ENCODE results near the gene SPAG8.

Gene SPAG8

DNA sequence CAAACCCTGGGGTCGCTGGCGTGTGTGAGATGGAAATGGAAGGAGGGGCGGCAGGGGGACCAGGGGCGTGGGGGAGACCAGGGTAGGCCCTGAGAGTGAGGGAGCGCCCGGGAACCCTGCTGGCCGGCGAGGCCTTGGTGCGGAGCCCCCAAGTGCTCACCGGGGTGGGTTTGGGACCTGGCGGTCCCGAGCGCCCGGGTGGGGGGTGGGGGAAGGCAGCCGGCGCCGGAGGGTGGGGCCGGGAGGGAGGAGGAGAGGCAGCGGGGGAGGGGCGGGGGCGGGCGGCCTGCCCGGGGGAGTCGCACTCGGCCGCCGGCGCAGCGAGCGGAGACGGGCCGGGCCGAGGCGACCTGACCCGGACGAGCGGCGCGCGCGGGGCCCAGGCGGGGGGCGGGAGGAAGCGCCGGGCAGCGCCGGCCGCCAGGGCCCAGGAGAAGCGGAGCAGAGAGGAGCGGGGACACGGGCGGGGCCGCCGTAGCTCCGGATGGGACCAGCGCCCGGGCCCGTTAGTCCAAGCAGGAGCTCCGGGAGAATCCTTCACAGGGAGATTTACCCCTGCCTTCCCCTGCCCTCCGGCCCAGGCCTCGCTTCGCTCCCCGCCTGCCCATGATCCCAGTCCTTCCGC, 20.7 kb downstream of the SPAG8 start, which contains the start of gene NPR2:
Gene NPR2, plus strand, starts transcription at position 295 of the 625 bp plus-strand sequence. CDS start 818 bp downstream, outside the sequence.
- CTCF ChIA-PET, result interaction anchor here (1.0 kb wide), 1 partner anchor 91 kb away, joined by 7 read pairs; no protein-coding TSS in a partner anchor
- no peak within 1 kb of the TSS for H3K4me3 Mint-ChIP-seq
- H3K36me3 Mint-ChIP-seq, result peaks cover 18% of the 10 kb centered on the region
- no peak within 1 kb of the TSS for H3K27ac Mint-ChIP-seq
- no peak for DNase-seq
- H3K9me3 Mint-ChIP-seq, result no peaks in the 10 kb centered on the region
- peaks cover 7% of the 10 kb centered on the region for H3K4me1 Mint-ChIP-seq
- H3K27me3 Mint-ChIP-seq, result no peaks in the 10 kb centered on the region

DNA sequence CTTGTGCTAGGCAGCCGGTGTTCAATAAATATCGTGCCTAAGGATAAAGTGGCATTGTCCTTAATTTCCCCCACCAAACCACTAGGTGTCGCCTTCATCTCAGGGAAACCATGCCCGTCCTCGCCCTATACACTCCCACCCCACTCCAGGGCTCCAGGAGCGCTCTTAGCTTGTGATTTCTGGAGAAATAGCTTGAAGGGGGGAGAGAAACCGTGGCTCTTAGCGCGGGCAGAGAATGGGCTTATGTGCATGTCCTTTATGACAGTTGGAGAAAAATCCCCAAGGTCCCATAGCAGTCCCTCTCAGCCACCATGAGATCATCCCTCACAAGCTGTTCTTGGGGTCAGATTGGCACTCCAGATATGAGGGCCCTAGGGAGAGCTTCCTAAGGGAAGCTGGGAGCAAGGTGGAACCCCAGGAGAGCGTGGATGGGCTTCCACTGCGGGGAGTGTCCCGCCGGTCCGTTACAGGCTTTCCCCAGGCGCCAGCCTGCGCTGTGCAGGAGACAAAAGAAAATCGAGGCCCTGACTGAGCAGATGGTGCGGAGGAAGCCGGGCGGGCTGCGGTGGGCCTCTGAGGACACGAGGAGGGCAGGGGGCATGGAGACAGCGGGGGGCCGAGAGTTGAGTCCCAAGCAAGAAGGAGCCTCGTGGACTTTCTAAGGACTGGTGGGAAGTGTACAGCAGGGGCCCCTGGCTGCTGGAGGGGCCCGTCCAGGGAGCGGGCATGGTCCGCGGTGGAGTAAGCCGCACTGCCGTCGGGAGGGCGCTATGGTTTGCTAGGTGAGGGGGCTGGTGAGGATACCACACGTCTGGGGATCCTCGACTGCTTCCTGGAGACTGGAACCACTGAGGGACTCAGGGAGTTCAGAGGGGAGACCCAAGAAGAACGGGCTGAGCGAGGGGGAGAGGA, 21.4 kb downstream of the SPAG8 start:
- no peaks in the 10 kb centered on the region for H3K27me3 Mint-ChIP-seq
- H3K27ac Mint-ChIP-seq, result no peak overlapping the region
- H3K4me1 Mint-ChIP-seq, result peaks cover 7% of the 10 kb centered on the region
- peak; percentile 71 for DNase-seq
- H3K4me3 Mint-ChIP-seq, result no peak overlapping the region
- peaks cover 20% of the 10 kb centered on the region for H3K36me3 Mint-ChIP-seq
- CTCF ChIA-PET, result interaction anchor here (0.6 to 5.4 kb wide), 36 partner anchors 10 to 474 kb away, joined by 3 to 97 read pairs (median 5); partner anchors contain the start of genes CCDC107, CREB3, FAM221B and HINT2
- no peaks in the 10 kb centered on the region for H3K9me3 Mint-ChIP-seq

- H3K27ac Mint-ChIP-seq, result no peak overlapping the region
- H3K27me3 Mint-ChIP-seq, result no peaks in the 10 kb centered on the region
- CTCF ChIA-PET, result interaction anchor here (0.7 to 5.4 kb wide), 34 partner anchors 11 to 233 kb away, joined by 3 to 97 read pairs (median 5); partner anchors contain the start of genes CCDC107, CREB3, FAM221B and HINT2
- H3K9me3 Mint-ChIP-seq, result no peaks in the 10 kb centered on the region
- H3K36me3 Mint-ChIP-seq, result peaks cover 20% of the 10 kb centered on the region
- no peak for DNase-seq
- H3K4me1 Mint-ChIP-seq, result peaks cover 7% of the 10 kb centered on the region
- H3K4me3 Mint-ChIP-seq, result no peak overlapping the region
Observed at GRCh38 chr9:35790025-35790384, 22.1 kb downstream of the SPAG8 start.

- H3K4me1 Mint-ChIP-seq, result peaks cover 5% of the 10 kb centered on the region
- H3K27me3 Mint-ChIP-seq, result no peaks in the 10 kb centered on the region
- H3K9me3 Mint-ChIP-seq, result no peaks in the 10 kb centered on the region
- DNase-seq, result no peak
- H3K36me3 Mint-ChIP-seq, result peaks cover 22% of the 10 kb centered on the region
- CTCF ChIA-PET, result interaction anchor here (0.7 to 5.4 kb wide), 30 partner anchors 11 to 234 kb away, joined by 3 to 97 read pairs (median 6); partner anchors contain the start of genes CCDC107, CREB3, FAM221B and RMRP
- H3K27ac Mint-ChIP-seq, result no peak overlapping the region
- no peak overlapping the region for H3K4me3 Mint-ChIP-seq
Observed at GRCh38 chr9:35789541-35789940, 22.5 kb downstream of the SPAG8 start.

DNA sequence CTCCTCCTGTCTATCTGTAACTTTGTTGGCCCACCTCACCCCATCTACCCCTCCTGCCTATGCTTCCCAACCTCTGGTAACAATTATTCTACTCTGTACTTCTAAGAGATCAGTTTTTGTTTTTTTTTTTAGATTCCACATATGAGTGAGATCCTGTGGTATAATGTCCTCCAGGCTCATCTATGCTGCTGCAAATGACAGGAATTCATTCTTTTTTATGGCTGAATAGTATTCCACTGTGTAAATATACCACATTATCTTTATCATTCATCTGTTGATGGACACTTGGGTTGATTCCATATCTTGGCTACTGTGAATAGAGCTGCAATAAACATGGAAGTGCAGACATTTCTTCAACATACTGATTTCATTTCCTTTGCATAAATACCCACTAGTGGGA, 28.6 kb downstream of the SPAG8 start:
- Mint-ChIP-seq H3K4me3 (no peak overlapping the region), H3K36me3 (peaks cover 32% of the 10 kb centered on the region), H3K27ac (no peak overlapping the region), H3K4me1 (no peaks in the 10 kb centered on the region), H3K27me3 (no peaks in the 10 kb centered on the region), H3K9me3 (no peaks in the 10 kb centered on the region)
- CTCF ChIA-PET, result interaction anchor here (1.7 kb wide), 1 partner anchor 99 kb away, joined by 5 read pairs; no protein-coding TSS in a partner anchor
- no peak for DNase-seq

- H3K27ac Mint-ChIP-seq, result no peak overlapping the region
- H3K4me1 Mint-ChIP-seq, result no peaks in the 10 kb centered on the region
- no peak overlapping the region for H3K4me3 Mint-ChIP-seq
- CTCF ChIA-PET, result no interaction called here
- DNase-seq, result no peak
- H3K27me3 Mint-ChIP-seq, result no peaks in the 10 kb centered on the region
- peaks cover 21% of the 10 kb centered on the region for H3K36me3 Mint-ChIP-seq
- H3K9me3 Mint-ChIP-seq, result no peaks in the 10 kb centered on the region
Observed at GRCh38 chr9:35781066-35781465, 31.0 kb downstream of the SPAG8 start.

- no peak overlapping the region for H3K27ac Mint-ChIP-seq
Observed at GRCh38 chr9:35778496-35778895, 33.6 kb downstream of the SPAG8 start.

DNA sequence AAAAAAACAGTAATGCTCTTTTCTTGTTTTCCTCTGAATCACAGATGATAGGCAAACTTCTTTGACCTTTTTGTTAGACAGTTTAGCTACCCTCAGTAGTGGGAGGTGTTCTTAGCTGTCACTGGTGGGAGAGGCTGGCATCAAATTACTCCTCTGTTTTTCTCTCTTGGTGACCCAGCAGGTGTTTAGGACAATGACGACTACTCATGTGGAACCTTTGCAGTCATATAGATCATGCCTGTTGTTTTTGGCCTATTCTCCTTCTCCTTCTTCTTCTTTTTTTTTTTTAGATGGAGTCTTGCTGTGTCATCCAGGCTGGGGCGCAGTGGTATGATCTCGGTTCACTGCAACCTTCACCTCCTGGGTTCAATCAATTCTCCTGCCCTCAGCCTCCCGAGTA, 36.0 kb downstream of the SPAG8 start:
- Mint-ChIP-seq H3K27me3 (no peaks in the 10 kb centered on the region), H3K4me1 (no peaks in the 10 kb centered on the region), H3K4me3 (no peak overlapping the region), H3K9me3 (no peaks in the 10 kb centered on the region), H3K36me3 (peaks cover 8% of the 10 kb centered on the region), H3K27ac (peak overlapping the region; percentile 28)
- DNase-seq, result no peak
- CTCF ChIA-PET, result interaction anchor here (0.8 to 1.8 kb wide), 3 partner anchors 9 to 106 kb away, joined by 3 to 8 read pairs (median 3); no protein-coding TSS in a partner anchor

More at GRCh38 chr9:35778496-35778895, 33.6 kb downstream of the SPAG8 start:
- no peak for DNase-seq
- Mint-ChIP-seq H3K4me3 (no peak overlapping the region), H3K9me3 (no peaks in the 10 kb centered on the region), H3K4me1 (no peaks in the 10 kb centered on the region), H3K27me3 (no peaks in the 10 kb centered on the region), H3K36me3 (peaks cover 12% of the 10 kb centered on the region)
- CTCF ChIA-PET, result interaction anchor here (0.8 to 1.9 kb wide), 4 partner anchors 12 to 166 kb away, joined by 3 to 9 read pairs (median 3); no protein-coding TSS in a partner anchor

GRCh38 chr9:35774907-35775635, 37.0 kb downstream of the SPAG8 start:
- H3K27me3 Mint-ChIP-seq, result no peaks in the 10 kb centered on the region
- H3K27ac Mint-ChIP-seq, result no peak overlapping the region
- H3K4me3 Mint-ChIP-seq, result no peak overlapping the region
- H3K36me3 Mint-ChIP-seq, result peaks cover 3% of the 10 kb centered on the region
- H3K9me3 Mint-ChIP-seq, result no peaks in the 10 kb centered on the region
- no peak for DNase-seq
- CTCF ChIA-PET, result interaction anchor here (0.8 to 1.8 kb wide), 3 partner anchors 10 to 107 kb away, joined by 3 to 8 read pairs (median 3); no protein-coding TSS in a partner anchor
- H3K4me1 Mint-ChIP-seq, result no peaks in the 10 kb centered on the region

GRCh38 chr9:35771943-35772342, 40.1 kb downstream of the SPAG8 start:
- H3K4me1 Mint-ChIP-seq, result no peaks in the 10 kb centered on the region
- DNase-seq, result no peak
- no peak overlapping the region for H3K27ac Mint-ChIP-seq
- no peaks in the 10 kb centered on the region for H3K27me3 Mint-ChIP-seq
- CTCF ChIA-PET, result interaction anchor here (0.8 to 2.2 kb wide), 2 partner anchors 17 to 23 kb away, joined by 5 to 9 read pairs; no protein-coding TSS in a partner anchor
- no peaks in the 10 kb centered on the region for H3K9me3 Mint-ChIP-seq
- H3K36me3 Mint-ChIP-seq, result no peaks in the 10 kb centered on the region
- H3K4me3 Mint-ChIP-seq, result no peak overlapping the region

DNA sequence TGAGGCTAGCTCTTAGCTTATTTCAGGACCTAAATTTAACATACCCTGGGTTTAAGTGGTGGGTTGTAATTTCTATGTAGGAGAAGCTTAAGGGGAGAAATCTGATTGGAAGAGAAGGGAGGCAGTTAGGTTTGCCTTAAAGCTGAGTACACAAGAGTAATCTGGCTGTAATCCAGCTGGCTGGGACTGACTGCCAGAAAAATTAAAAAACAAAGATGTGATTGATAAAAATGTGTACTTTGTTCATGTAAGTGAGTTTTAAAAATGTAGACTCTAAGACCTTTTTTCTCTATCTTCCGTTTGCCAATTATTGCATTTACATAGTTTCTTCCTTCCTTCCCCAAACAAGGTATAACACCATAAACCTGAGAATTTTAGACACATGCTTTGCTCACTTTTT, 40.5 kb downstream of the SPAG8 start:
- CTCF ChIA-PET, result interaction anchor here (1.1 to 2.2 kb wide), 2 partner anchors 17 to 19 kb away, joined by 4 to 9 read pairs; no protein-coding TSS in a partner anchor
- DNase-seq, result no peak
- Mint-ChIP-seq H3K4me1 (no peaks in the 10 kb centered on the region), H3K9me3 (no peaks in the 10 kb centered on the region), H3K4me3 (no peak overlapping the region), H3K27me3 (no peaks in the 10 kb centered on the region), H3K27ac (no peak overlapping the region), H3K36me3 (no peaks in the 10 kb centered on the region)

DNA sequence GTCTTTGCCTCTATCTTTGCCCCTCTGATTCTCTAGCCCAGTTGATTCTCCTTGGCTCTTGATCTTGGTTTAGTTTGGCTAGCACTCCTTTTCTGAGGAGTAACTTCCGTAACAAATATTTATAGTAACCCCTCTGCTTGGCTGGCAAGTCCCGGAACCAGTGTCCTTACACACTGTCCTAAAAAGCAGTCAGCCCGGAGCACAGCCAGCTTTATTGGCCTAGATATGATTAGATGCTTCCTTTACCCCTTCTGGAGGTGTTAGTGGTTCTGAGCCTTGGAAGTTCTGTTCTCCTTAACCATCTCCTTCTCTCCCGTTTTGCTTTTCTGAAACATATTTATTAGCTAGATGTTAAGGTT, 41.0 kb downstream of the SPAG8 start:
- H3K9me3 Mint-ChIP-seq, result no peaks in the 10 kb centered on the region
- no peaks in the 10 kb centered on the region for H3K27me3 Mint-ChIP-seq
- DNase-seq, result no peak
- H3K27ac Mint-ChIP-seq, result no peak overlapping the region
- H3K4me3 Mint-ChIP-seq, result no peak overlapping the region
- H3K36me3 Mint-ChIP-seq, result no peaks in the 10 kb centered on the region
- CTCF ChIA-PET, result interaction anchor here (0.7 to 2.2 kb wide), 4 partner anchors 17 to 113 kb away, joined by 3 to 9 read pairs (median 4); partner anchors contain the start of genes CCDC107 and RMRP
- no peaks in the 10 kb centered on the region for H3K4me1 Mint-ChIP-seq

DNA sequence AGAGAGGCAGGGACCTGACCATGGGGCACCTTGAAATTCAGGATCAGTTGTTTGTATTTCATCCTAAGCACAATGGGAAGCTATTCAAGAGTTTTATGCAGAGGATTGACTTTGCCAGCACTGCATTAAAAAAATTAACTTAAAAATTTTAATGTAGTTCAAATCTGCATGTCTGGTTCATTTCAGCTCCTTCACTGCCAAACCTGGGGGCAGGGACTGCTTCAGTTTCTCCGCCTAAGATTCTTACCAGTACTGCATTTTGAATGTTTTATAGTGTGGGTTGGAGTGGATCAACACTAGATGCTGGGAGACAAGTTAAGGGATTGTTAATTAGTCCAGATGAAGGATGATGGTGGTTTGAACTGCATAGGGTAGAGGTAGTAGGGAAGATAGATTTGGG, 42.3 kb downstream of the SPAG8 start:
- no peak overlapping the region for H3K27ac Mint-ChIP-seq
- H3K36me3 Mint-ChIP-seq, result no peaks in the 10 kb centered on the region

More for the DNA sequence above, 42.3 kb downstream of the SPAG8 start:
- CTCF ChIA-PET, result interaction anchor here (0.5 kb wide), 1 partner anchor 19 kb away, joined by 3 read pairs; no protein-coding TSS in a partner anchor
- Mint-ChIP-seq H3K4me3 (no peak overlapping the region), H3K4me1 (no peaks in the 10 kb centered on the region), H3K9me3 (no peaks in the 10 kb centered on the region), H3K27me3 (no peaks in the 10 kb centered on the region)
- DNase-seq, result no peak
